ENCODE measurements around the gene KMT2E. TPM values are rescaled to one million over a fixed set of nuclear protein-coding genes. Genes with fewer than 3 reads are reported as not detected.
A peak's percentile ranks its signal among the peaks of the same experiment; 100 is the strongest.

KMT2E gene
- total RNA-seq, 1 experiment from 2014 or later: 52.3 TPM

DNA sequence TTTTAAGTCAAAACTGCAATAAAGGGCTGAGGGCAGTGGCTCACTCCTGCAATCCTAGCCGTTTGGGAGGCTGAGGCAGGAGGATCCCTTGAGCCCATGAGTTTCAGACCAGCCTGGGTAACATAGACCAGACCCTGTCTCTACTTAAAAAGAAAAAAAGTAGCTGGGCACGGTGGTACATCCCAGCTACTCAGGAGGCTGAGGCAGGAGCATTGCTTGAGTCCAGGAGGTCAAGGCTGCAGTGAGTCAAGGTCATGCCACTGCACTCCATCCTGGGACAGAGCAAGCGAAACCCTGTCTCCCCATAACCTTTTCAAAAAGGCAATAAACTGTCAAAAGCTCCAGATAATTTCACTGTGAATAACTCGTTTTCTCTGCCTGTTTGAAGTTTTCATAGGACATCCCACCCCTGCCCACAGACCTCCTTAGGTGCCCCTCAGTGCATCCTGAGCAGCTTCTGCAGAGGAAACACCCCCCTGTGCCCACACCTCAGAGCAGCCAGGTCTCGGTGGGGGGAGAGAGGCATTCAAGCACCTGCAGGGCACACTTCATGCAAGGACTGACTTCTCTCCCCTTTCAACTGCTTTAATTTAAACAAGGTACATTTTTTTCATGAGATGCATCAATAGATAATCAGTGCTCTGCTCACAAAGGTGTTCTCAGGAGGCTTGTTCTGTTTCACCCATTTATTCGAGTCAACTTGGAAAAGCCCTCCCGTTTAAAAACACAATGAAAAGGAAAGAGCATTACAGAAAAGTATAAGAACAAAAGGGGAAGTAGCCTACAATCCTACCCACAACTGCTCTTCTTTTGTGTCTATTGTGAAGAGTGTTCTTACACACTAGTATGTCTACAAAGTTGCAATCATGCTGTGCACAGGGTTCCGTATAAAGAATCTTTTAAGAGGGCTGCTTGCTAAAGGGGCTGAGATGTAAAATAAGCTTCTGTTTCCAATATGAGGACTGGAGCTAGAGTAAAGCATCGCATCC is 104.9 kb downstream of the KMT2E start:
- peak; percentile 50 for ATAC-seq
- CTCF ChIA-PET: interaction anchor here (0.6 to 1.5 kb wide), 3 partner anchors 138 to 348 kb away, joined by 3 to 4 read pairs (median 4); no protein-coding TSS in a partner anchor
- DNase-seq (ENCODE audit: low spot score): no peak
- no peak overlapping the region for H3K4me3 Mint-ChIP-seq
- H3K36me3 Mint-ChIP-seq: peaks cover 33% of the 10 kb centered on the region
- POLR2A ChIA-PET: no interaction called here
- H3K4me1 Mint-ChIP-seq: peaks cover 18% of the 10 kb centered on the region
- TF ChIP-seq ZNF121 (CRISPR knock-in tag; IDR thresholded peaks at IDR 0.05) (no peak), NFYB (CRISPR knock-in tag; conservative IDR thresholded peaks at IDR 0.05; ENCODE audit: low read depth) (no peak), MXD4 (CRISPR knock-in tag; IDR thresholded peaks at IDR 0.05; ENCODE audit: borderline replicate concordance) (no peak), ZNF671 (CRISPR knock-in tag; IDR thresholded peaks at IDR 0.05) (no peak), GRHL2 (CRISPR knock-in tag; IDR thresholded peaks at IDR 0.05; ENCODE audit: insufficient replicate concordance, severe bottlenecking) (no peak), IRF2 (CRISPR knock-in tag; IDR thresholded peaks at IDR 0.05; ENCODE audit: borderline replicate concordance, low read depth) (no peak), ZNF232 (CRISPR knock-in tag; IDR thresholded peaks at IDR 0.05) (no peak)
- peak overlapping the region; percentile 85; the same call in 1 of the 2 replicates for H3K27ac Mint-ChIP-seq
- H3K27me3 Mint-ChIP-seq (ENCODE audit: low read depth): no peaks in the 10 kb centered on the region
- H3K9me3 Mint-ChIP-seq: no peaks in the 10 kb centered on the region

DNA sequence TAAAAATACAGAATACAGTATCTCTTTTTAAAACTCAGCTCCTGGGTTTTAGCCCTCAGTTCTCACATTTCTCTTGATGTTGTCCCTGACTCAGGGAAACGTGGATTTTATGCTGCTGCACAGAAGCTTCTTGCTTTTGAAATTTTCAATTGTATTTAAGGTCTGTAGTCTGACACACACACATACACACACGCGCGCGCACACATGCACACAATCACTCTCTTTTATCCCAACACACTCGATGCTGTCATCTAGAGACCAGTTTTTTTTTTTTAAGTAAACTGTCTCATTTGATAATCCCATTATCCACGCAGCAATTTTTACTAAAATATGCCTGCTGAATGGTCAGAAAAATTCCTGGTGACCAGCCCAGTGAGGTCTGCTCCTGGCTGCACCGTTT is 108.6 kb downstream of the KMT2E start:
- H3K27me3 Mint-ChIP-seq (ENCODE audit: low read depth): no peaks in the 10 kb centered on the region
- ChIA-PET POLR2A (no interaction called here), CTCF (no interaction called here)
- TF ChIP-seq, protein P1, sequence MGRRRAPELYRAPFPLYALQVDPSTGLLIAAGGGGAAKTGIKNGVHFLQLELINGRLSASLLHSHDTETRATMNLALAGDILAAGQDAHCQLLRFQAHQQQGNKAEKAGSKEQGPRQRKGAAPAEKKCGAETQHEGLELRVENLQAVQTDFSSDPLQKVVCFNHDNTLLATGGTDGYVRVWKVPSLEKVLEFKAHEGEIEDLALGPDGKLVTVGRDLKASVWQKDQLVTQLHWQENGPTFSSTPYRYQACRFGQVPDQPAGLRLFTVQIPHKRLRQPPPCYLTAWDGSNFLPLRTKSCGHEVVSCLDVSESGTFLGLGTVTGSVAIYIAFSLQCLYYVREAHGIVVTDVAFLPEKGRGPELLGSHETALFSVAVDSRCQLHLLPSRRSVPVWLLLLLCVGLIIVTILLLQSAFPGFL (CRISPR knock-in tag; IDR thresholded peaks at IDR 0.05; ENCODE audit: borderline replicate concordance): no peak
- TF ChIP-seq RORB (CRISPR knock-in tag; IDR thresholded peaks at IDR 0.05) (no peak), SMAD4 (CRISPR knock-in tag; IDR thresholded peaks at IDR 0.05) (no peak)
- TF ChIP-seq, protein P2, sequence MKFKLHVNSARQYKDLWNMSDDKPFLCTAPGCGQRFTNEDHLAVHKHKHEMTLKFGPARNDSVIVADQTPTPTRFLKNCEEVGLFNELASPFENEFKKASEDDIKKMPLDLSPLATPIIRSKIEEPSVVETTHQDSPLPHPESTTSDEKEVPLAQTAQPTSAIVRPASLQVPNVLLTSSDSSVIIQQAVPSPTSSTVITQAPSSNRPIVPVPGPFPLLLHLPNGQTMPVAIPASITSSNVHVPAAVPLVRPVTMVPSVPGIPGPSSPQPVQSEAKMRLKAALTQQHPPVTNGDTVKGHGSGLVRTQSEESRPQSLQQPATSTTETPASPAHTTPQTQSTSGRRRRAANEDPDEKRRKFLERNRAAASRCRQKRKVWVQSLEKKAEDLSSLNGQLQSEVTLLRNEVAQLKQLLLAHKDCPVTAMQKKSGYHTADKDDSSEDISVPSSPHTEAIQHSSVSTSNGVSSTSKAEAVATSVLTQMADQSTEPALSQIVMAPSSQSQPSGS (CRISPR knock-in tag; IDR thresholded peaks at IDR 0.05; ENCODE audit: borderline replicate concordance, low read depth): no peak
- H3K4me3 Mint-ChIP-seq: no peak overlapping the region
- H3K9me3 Mint-ChIP-seq: no peaks in the 10 kb centered on the region
- peaks cover 28% of the 10 kb centered on the region for H3K4me1 Mint-ChIP-seq
- ATAC-seq (no peak), DNase-seq (ENCODE audit: low spot score) (no peak)
- H3K36me3 Mint-ChIP-seq: peaks cover 18% of the 10 kb centered on the region
- H3K27ac Mint-ChIP-seq: no peak overlapping the region

DNA sequence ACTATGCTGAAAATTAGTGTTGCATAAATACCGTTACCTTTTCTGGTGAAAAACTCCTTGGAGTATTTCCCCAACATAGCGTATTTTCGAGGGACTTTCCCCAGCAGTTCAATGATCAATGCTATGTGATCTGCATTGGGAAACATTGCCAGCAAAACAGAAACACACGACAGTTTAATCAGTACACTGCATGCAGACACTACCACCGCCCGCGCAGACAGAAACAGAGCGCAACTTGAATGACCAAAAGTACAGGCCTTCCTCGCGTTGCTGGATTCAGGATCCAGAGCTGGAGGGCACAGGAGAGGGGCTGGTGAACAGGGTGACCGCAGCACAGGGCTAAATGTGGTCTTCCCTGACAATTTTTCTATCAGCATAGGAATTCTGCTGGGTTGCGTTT is 111.7 kb downstream of the KMT2E start:
- H3K4me1 Mint-ChIP-seq: peaks cover 13% of the 10 kb centered on the region
- peaks cover 24% of the 10 kb centered on the region for H3K36me3 Mint-ChIP-seq
- CTCF ChIA-PET: interaction anchor here (1.0 kb wide), 1 partner anchor 11 kb away, joined by 4 read pairs; no protein-coding TSS in a partner anchor
- H3K27ac Mint-ChIP-seq: no peak overlapping the region
- ATAC-seq (no peak), DNase-seq (ENCODE audit: low spot score) (no peak)
- no peak overlapping the region for H3K4me3 Mint-ChIP-seq
- H3K27me3 Mint-ChIP-seq (ENCODE audit: low read depth): no peaks in the 10 kb centered on the region
- POLR2A ChIA-PET: no interaction called here
- no peaks in the 10 kb centered on the region for H3K9me3 Mint-ChIP-seq
- TF ChIP-seq OVOL2 (CRISPR knock-in tag; IDR thresholded peaks at IDR 0.05; ENCODE audit: borderline replicate concordance) (no peak), ELF4 (CRISPR knock-in tag; IDR thresholded peaks at IDR 0.05; ENCODE audit: low read depth) (no peak), ZBTB21 (CRISPR knock-in tag; IDR thresholded peaks at IDR 0.05; ENCODE audit: borderline replicate concordance) (no peak), ZNF219 (CRISPR knock-in tag; IDR thresholded peaks at IDR 0.05; ENCODE audit: borderline replicate concordance) (no peak)
- TF ChIP-seq, protein P3, sequence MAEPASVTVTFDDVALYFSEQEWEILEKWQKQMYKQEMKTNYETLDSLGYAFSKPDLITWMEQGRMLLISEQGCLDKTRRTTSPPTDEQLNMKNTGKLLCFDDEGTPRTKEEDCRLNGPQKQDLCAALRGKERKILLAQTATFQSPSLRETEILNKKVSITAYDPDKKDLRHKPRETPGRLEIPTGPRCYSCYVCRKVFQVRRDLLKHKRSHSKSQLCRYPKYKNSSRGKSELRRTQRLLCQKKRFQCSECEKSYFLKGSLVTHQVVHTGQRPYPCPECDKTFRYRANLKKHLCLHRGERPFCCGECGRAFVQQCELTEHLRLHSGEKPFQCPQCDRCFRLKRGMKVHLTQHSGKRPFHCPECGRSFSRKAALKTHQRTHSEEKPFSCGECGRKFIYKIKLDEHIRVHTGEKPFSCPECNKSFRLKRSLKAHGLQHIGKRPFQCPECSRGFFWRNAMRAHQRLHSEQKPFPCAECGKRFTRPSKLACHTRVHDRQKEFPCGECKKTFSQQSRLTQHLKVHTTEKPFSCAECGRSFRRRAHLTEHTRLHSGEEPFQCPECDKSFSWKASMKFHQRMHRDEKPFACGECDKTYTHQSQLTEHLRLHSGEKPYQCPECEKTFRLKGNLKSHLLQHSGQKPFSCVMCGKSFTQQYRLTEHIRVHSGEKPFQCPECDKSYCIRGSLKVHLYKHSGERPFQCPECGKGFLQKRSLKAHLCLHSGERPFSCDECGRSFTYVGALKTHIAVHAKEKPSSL (CRISPR knock-in tag; conservative IDR thresholded peaks at IDR 0.05): no peak
- TF ChIP-seq, protein P4, sequence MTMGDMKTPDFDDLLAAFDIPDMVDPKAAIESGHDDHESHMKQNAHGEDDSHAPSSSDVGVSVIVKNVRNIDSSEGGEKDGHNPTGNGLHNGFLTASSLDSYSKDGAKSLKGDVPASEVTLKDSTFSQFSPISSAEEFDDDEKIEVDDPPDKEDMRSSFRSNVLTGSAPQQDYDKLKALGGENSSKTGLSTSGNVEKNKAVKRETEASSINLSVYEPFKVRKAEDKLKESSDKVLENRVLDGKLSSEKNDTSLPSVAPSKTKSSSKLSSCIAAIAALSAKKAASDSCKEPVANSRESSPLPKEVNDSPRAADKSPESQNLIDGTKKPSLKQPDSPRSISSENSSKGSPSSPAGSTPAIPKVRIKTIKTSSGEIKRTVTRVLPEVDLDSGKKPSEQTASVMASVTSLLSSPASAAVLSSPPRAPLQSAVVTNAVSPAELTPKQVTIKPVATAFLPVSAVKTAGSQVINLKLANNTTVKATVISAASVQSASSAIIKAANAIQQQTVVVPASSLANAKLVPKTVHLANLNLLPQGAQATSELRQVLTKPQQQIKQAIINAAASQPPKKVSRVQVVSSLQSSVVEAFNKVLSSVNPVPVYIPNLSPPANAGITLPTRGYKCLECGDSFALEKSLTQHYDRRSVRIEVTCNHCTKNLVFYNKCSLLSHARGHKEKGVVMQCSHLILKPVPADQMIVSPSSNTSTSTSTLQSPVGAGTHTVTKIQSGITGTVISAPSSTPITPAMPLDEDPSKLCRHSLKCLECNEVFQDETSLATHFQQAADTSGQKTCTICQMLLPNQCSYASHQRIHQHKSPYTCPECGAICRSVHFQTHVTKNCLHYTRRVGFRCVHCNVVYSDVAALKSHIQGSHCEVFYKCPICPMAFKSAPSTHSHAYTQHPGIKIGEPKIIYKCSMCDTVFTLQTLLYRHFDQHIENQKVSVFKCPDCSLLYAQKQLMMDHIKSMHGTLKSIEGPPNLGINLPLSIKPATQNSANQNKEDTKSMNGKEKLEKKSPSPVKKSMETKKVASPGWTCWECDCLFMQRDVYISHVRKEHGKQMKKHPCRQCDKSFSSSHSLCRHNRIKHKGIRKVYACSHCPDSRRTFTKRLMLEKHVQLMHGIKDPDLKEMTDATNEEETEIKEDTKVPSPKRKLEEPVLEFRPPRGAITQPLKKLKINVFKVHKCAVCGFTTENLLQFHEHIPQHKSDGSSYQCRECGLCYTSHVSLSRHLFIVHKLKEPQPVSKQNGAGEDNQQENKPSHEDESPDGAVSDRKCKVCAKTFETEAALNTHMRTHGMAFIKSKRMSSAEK (CRISPR knock-in tag; IDR thresholded peaks at IDR 0.05; ENCODE audit: borderline replicate concordance): no peak
- TF ChIP-seq, protein P5, sequence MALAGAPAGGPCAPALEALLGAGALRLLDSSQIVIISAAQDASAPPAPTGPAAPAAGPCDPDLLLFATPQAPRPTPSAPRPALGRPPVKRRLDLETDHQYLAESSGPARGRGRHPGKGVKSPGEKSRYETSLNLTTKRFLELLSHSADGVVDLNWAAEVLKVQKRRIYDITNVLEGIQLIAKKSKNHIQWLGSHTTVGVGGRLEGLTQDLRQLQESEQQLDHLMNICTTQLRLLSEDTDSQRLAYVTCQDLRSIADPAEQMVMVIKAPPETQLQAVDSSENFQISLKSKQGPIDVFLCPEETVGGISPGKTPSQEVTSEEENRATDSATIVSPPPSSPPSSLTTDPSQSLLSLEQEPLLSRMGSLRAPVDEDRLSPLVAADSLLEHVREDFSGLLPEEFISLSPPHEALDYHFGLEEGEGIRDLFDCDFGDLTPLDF (CRISPR knock-in tag; IDR thresholded peaks at IDR 0.05): no peak
- TF ChIP-seq, protein P6, sequence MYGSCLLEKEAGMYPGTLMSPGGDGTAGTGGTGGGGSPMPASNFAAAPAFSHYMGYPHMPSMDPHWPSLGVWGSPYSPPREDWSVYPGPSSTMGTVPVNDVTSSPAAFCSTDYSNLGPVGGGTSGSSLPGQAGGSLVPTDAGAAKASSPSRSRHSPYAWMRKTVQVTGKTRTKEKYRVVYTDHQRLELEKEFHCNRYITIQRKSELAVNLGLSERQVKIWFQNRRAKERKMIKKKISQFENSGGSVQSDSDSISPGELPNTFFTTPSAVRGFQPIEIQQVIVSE (CRISPR knock-in tag; IDR thresholded peaks at IDR 0.05; ENCODE audit: borderline replicate concordance): no peak
